Fibroblast of skin of right quadriceps (primary cell): Measurements from ENCODE around the gene ZNF579.
"Not testable (repeated sequence)": the region's sequence is repeated elsewhere in the genome, so short reads cannot be mapped to it uniquely, and the experiment has no call there.

Source experiments
- DNase-seq: peaks from one replicate; pipeline ENCODE4 v3.0.0-alpha.2; 2013

ZNF579 gene

DNA sequence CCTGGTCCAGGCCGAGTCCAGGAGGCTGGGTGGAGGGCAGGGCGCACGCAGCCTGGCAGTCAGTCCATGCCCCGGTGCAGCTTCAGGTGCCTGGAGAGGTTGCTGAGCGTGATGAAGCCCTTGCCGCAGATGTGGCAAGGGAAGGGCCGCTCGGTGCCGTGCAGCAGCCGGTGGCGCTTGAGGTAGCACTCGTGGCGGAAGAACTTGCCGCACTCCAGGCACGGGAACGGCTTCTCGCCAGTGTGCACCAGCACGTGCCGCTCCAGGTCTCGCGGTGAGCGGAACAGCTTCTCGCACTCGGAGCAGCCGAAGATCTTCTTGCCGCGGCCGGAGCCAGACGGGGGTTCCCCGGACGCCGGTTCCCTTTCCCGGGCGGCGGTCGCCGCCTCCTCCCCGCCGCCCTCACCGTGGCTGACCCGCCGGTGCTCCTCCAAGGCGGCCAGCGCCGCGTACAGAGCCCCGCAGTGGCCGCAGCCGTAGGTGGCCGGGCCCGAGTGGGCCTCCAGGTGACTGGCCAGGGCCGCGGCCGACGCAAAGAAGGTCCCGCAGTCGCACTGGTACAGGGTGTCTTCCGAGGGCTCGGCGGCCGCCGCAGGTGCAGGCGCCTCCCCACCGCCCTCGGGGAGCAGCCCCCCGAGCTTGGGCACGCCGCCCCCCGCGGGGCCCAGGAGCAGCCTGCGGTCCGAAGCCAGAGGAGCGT is 11.9 kb upstream of the ZNF579 start:
- DNase-seq = no peak

GRCh38 chr19:55591555-55591954 is 10.9 kb upstream of the ZNF579 start:
- no peak for DNase-seq

- DNase-seq = no peak
Measured at GRCh38 chr19:55590617-55591016, 10.0 kb upstream of the ZNF579 start.

DNA sequence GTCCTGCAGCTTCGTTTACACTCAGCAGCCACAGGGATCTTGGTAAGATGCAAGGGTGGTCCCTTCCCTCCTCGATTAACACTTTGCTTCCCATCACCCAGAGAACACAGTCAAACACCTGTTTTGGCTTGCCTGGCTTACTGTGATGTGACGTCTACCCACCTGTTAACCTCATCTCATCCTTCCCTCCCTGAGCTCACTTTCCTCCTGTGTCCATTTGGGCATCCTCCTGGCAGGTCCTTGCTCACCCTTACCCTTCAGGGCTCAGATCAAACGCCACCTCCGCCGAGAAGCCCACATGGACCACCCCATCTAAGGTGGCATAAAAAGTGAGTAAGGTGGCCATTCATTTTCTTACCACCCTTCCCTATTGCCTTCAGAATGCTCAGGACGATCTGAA is 9.5 kb upstream of the ZNF579 start:
- no peak for DNase-seq

DNA sequence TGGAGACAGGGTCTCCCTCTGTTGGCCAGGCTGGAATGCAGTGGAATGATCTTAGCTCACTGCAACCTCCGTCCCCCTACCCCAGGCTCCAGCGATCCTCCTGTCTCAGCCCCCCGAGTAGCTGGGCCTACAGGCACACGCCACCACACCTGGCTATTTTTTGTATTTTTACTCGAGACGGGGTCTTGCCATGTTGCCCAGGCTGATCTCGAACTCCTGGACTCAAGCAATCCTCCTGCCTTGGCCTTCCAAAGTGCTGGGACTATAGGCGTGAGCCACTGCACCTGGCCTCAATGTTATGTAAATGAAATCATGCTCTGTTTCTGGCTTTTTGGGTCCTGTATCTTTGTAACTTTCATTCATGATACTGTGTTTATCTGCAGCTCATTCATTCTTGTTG is 8.1 kb upstream of the ZNF579 start:
- no peak for DNase-seq

- DNase-seq = peak; percentile 89
Measured at GRCh38 chr19:55586976-55587668, 6.5 kb upstream of the ZNF579 start.

GRCh38 chr19:55585658-55586339 is 5.2 kb upstream of the ZNF579 start:
- DNase-seq = peak; percentile 85

GRCh38 chr19:55584871-55585270 is 4.2 kb upstream of the ZNF579 start:
- no peak for DNase-seq

- DNase-seq = not testable (repeated sequence)
Measured at GRCh38 chr19:55583897-55584296, 3.2 kb upstream of the ZNF579 start.

DNA sequence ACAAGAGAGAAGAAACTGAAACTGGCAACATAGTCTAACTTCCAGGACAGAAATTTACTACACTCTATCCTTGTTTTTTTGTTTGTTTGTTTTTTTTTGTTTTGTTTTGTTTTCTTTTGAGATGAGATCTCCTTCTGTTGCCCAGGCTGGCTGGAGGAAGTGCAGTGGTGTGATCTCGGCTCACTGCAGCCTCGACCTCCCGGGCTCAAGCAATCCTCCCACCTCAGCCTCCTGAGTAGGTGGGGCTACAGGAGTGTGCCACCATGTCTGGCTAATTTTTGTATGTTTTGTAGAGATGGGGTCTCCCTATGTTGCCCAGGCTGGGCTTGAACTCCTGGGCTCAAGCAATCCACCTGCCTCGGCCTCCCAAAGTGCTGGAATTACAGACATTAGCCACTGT is 1.6 kb upstream of the ZNF579 start:
- DNase-seq = not testable (repeated sequence)

DNA sequence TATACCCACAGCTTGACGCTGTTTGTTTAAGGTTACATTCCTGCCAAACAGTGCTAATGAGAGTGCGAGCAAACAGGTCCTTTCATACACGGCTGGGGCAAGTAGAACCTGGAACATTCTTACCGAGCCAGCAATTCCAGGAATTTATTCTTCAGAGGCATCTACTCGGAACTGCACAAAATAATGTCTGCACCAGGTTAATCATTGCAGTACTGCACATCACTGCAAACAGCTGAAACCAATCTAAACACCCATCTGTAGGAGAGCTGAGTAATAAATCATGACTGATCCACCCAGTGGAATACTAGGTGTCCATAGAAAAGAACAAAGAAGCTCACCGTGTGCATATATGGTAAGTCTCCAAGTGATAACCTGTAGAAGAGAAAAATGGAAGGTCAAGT is 1.2 kb upstream of the ZNF579 start:
- no peak for DNase-seq

DNA sequence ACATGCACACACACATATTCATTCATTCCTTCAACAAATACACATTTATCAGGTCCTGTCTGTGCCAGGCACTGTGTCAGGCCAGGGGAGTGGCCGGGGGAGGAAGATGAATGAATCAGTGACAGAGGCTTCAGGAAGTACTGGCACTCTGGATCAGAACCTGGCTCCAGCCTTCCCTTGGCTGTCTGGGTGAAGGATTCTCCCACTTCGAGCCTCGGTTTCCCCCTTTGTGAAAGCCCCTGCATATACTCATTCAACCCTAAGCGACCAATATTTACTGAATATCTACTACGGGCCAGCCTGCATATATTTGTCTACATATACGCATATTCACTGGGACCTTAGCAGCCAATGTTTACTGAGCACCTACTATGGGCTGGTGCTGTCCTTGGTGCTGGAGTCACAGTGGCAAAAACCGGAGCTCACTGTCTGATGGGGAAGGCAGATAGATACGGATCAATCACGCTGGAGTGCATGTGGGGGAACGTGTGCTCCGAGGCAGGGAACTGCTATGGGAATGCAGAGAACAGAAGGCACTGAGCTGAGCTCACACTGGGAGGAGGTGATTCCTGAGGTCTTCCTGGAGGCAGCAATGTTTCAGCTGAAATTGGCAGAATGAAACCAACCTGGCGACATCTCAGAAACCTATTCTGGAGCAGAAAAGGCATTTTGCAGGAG is 636 bp upstream of the ZNF579 start:
- DNase-seq = no peak

GRCh38 chr19:55579766-55580621 is 654 bp downstream of the ZNF579 start:
- DNase-seq = peak; percentile 28

DNA sequence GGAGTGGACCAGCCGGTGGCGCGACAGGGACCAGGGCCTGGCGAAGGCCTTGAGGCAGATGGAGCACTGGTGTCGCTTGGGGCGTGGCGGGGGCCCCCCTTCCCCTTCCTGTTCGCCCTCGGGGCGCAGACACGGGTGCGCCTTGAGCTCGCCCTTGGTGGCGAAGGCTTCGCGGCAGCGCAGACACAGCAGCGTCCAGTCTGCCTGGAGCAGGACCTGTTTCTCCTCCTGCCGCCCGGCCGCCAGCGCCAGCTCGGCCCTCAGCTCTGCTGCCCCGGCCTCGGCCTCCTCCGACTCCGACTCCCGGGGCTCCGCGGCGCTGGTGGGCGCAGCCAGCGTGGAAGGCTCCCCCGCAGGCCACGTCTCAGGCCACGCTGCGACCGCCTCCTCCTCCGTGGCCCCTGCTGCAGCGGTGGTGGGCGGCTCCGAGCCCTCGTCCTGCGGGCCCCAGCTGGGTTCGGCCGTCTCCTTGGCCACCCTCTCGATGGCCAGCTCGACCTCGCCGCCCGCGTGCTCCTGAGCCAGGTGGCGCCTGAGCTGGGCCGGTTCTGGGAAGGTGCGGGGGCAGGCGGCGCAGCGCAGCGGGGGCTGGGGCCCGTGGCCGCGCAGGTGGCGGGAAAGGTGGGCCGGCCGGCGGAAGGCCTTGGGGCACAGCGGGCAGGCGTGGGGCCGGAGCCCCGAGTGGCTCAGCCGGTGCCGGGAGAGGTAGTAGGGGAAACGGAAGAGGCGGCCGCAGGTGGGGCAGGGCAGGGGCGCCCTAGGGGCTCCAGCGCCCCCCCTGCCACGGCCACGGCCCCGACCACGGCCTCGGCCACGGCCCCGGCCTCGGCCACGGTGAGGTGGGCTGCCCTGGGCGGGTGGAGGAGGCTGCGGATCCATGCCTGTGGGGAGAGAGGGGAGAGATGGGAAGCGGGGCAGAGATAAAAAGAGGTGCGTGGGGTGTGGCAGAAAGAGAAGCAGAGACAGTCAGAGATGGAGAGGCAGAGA is 1.6 kb downstream of the ZNF579 start:
- DNase-seq = no peak

- no peak for DNase-seq
Measured at GRCh38 chr19:55578031-55578760, 2.5 kb downstream of the ZNF579 start.

DNA sequence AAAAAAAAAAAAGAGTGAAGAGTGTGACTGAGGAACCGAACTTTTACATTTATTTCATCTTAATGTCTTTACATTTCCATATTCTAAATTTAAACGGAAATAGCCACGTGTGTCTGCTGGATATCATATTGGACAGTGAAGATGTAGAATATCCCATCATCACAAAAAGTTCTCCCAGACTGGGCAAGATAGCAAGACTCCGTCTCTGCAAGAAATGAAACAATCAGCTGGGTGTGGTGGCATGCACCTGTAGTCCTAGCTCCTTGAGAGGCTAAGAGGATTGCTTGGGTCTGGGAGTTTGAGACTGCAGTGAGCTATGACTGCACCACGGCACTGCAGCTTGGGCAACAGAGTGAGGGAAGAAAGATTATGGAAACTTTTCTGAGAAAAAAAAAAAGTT is 3.9 kb downstream of the ZNF579 start:
- DNase-seq = no peak

GRCh38 chr19:55573929-55574328 is 6.7 kb downstream of the ZNF579 start:
- DNase-seq = not testable (repeated sequence)

GRCh38 chr19:55569477-55569876 is 11.2 kb downstream of the ZNF579 start:
- not testable (repeated sequence) for DNase-seq

- no peak for DNase-seq
Measured at GRCh38 chr19:55567708-55568328, 12.8 kb downstream of the ZNF579 start.

GRCh38 chr19:55566823-55567222 is 13.8 kb downstream of the ZNF579 start:
- no peak for DNase-seq
